Ishikawa (cell line): ENCODE data around the gene TRAPPC12.

Source experiments
- CEBPB ChIP-seq: IDR thresholded peaks from 2 replicates; pipeline ENCODE4 v1.6.1; 2012
- CREB1 ChIP-seq: IDR thresholded peaks from 2 replicates; pipeline ENCODE4 v1.6.1; 2012; ENCODE audit warnings: low read depth
- EGR1 ChIP-seq: IDR thresholded peaks from 2 replicates; pipeline ENCODE4 v1.6.1; 2012
- EP300 ChIP-seq: IDR thresholded peaks from 2 replicates; pipeline ENCODE4 v1.6.1; 2012; ENCODE audit warnings: borderline replicate concordance
- FOXM1 ChIP-seq: IDR thresholded peaks from 2 replicates; pipeline ENCODE4 v1.6.1; 2012; ENCODE audit warnings: low read depth, borderline replicate concordance
- MAX ChIP-seq: IDR thresholded peaks from 2 replicates; pipeline ENCODE4 v1.6.1; 2012
- NFIC ChIP-seq: IDR thresholded peaks from 2 replicates; pipeline ENCODE4 v1.6.1; 2012
- RAD21 ChIP-seq: IDR thresholded peaks from 2 replicates; pipeline ENCODE4 v1.6.1; 2012; ENCODE audit warnings: low read depth
- REST ChIP-seq: IDR thresholded peaks from 2 replicates; pipeline ENCODE4 v1.6.1; 2012; ENCODE audit warnings: low read depth, mild to moderate bottlenecking
- TAF1 ChIP-seq: IDR thresholded peaks from 2 replicates; pipeline ENCODE4 v1.6.1; 2012; ENCODE audit warnings: low read depth, mild to moderate bottlenecking
- TCF12 ChIP-seq: IDR thresholded peaks from 2 replicates; pipeline ENCODE4 v1.6.1; 2012; ENCODE audit warnings: low read depth
- TEAD4 ChIP-seq: IDR thresholded peaks from 2 replicates; pipeline ENCODE4 v1.6.1; 2012
- USF1 ChIP-seq: IDR thresholded peaks from 2 replicates; pipeline ENCODE4 v1.6.1; 2012
- YY1 ChIP-seq: IDR thresholded peaks from 2 replicates; pipeline ENCODE4 v1.6.1; 2012; ENCODE audit warnings: low read depth
- ZBTB7A ChIP-seq: IDR thresholded peaks from 2 replicates; pipeline ENCODE4 v1.6.1; 2012; ENCODE audit warnings: low read depth

Gene TRAPPC12

GRCh38 chr2:3491716-3492474 lies 112.4 kb downstream of the TRAPPC12 start:
- TF ChIP-seq TCF12 (no peak), CREB1 (no peak), USF1 (no peak), ZBTB7A (no peak), MAX (no peak)

GRCh38 chr2:3492951-3493614 lies 113.6 kb downstream of the TRAPPC12 start:
- TF ChIP-seq FOXM1 (no peak), TEAD4 (no peak), REST (no peak), MAX (no peak), CREB1 (no peak), USF1 (no peak), RAD21 (no peak), CEBPB (no peak)

- no peak for TF ChIP-seq CEBPB
- no peak for TF ChIP-seq USF1
- no peak for TF ChIP-seq CREB1
- no peak for TF ChIP-seq TCF12
- TF ChIP-seq MAX: no peak
- peak; percentile 30; the same call in 1 of the 2 replicates for TF ChIP-seq EGR1
Measured at GRCh38 chr2:3493615-3494007, 114.1 kb downstream of the TRAPPC12 start.

GRCh38 chr2:3494984-3495666 lies 115.6 kb downstream of the TRAPPC12 start:
- no peak for TF ChIP-seq FOXM1
- TF ChIP-seq EP300: no peak
- no peak for TF ChIP-seq ZBTB7A
- TF ChIP-seq EGR1: no peak
- TF ChIP-seq TCF12: no peak
- TF ChIP-seq CEBPB: no peak
- no peak for TF ChIP-seq TEAD4
- no peak for TF ChIP-seq REST
- no peak for TF ChIP-seq USF1
- TF ChIP-seq TAF1: no peak
- no peak for TF ChIP-seq NFIC
- TF ChIP-seq YY1: no peak
- no peak for TF ChIP-seq MAX

- TF ChIP-seq TEAD4 (no peak), TAF1 (no peak), CEBPB (no peak), EP300 (no peak), YY1 (no peak), TCF12 (no peak), EGR1 (no peak), USF1 (no peak), CREB1 (no peak), NFIC (no peak), ZBTB7A (no peak), RAD21 (no peak), MAX (no peak), FOXM1 (no peak), REST (no peak)
Measured at GRCh38 chr2:3498783-3499394, 119.4 kb downstream of the TRAPPC12 start.
